Measurements from ENCODE around the gene CIB2.

Gene CIB2

DNA sequence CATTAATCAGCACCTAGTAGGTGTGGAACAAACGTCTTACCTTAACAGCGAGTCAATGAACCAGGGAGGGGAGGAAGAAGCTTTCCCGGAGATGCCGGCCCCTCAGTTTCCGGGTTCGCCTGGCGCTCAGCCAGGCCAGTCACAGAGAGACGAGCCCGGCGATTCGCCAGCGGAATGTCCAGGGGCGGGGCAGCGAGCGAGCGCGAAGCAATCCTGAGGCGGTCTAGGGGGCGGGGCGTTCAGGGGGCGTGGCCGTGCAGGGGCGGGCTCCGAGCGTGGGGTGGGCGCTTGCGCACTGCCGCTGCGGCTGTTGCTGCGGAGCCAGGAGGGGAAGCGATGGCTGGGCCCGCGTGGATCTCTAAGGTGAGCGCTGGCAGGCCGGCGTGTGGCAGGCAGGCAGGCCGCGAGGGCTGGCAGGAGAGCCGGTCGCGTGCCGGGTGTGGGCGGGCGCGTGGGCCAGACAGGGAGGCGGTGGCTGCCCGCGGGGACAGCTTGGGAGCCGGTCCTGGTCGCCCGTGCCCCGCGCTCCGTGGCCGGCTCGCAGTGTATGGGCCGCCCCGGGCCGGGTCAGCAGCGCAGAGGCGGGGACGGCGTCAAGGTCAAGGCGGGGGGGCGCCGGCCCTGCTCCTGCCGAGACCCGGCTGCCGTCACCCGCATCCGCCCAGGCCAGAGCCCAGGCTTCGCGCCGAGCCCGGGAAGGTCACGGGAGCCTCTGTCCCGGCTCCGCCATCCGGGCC, 18.0 kb upstream of the CIB2 start, which contains the start of gene IDH3A:
TSS of gene IDH3A (plus strand) at position 295 of the 737 bp plus-strand sequence. CDS start at position 337, 42 bp downstream.
- peak; percentile 82 for DNase-seq

DNA sequence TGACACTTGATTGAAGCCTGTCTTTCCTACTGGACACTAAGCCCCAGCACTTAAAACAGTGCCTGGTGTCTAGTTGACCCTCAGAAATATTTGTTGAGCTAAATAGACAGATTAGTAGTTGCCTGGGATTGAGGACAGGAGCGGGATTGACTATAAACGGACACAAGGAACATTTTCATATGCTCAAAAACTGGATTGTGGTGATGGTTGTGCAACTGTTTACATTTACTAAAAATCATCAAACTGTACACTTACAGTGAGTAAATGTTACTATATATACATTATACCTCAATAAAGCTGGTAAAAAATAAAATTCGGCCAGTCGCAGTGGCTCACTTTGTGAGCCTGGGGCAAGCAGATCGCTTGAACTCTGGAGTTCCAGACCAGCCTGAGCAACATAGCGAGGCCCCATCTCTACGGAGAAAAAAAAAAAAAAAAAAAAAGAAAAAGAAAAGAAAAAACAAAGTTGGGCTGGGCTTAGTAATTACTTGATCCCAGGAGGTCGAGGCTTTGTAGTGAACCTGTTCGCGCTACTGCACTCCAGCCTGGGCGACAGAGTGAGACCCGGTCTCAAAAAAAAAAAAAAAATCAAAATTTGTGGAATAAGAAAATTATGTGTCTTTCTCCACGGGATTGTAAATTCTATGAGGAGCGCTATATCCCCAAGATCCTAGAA, 17.3 kb upstream of the CIB2 start:
- no peak for DNase-seq

DNA sequence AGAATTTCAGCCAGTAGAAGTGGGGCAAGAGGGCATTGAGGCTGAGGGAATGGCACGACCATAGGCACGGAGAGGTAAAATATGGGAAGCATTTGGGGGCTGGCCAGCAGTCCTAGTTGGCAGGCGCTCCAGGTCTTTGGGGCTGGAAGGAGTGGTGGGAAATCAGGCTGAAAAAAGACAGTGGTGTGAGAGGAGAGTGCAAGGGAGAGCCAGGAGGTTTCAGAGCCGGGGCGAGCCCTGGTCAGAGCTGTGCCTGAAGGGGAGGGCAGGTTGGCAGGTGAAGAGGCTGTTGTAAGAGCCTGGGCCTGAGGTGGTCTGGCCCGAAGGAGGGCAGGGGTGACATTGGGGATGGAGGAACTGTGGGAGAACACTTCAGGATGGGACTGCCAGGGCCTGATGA, 16.3 kb upstream of the CIB2 start:
- DNase-seq = no peak

DNA sequence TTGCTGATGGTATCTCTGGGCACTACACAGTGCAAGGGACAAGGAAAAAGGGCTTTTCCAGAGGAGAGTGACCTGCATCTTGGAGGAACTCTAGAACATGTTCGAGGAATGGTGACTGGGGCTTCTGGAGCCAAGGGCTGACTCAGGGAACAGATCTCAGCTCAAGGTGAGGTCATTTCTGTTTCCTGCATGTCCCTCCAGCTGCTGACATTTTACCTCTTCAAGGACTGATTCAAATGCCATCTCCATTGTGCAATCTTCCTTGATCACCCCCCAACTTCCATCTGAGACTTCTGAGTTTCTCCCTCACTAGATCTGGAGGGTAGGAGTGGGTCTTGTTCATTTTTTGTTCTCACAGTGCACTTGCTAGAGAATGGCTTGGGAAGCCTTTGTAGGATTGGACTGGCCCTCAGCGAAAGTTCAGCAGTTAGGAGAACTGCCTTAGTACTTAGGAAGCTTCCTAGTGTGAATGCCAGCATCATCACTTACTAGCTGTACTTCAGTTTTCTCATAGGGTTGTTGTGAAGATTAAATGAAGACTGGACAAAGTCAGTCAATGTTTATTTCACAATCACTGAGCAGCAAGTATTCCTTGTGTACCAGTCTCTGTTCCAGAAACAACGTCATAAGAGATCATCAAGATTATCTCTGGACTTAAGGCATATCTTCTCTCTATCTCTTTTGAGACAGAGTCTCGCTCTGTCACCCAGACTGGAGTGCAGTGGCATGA, 15.3 kb upstream of the CIB2 start:
- no peak for DNase-seq

DNA sequence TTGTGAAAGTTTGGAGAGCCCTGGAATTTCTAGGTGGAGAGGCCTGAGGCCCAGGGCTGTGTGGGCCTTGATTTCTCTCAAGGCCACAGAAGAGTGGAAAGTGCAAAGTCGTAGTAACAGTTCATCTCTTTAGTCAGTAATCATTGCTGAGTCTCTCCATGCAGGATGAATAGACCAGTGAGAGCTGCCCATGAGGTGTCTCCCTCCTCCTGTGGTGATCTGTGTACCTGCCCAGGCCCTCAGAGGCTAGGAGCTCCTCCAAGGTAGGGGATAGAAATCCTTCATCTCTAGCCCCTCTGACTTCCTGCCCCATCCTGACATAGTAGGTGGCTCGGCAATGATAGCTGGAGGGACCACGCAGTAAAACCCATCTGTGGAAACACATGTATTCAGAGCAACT, 11.1 kb upstream of the CIB2 start:
- DNase-seq = no peak

DNA sequence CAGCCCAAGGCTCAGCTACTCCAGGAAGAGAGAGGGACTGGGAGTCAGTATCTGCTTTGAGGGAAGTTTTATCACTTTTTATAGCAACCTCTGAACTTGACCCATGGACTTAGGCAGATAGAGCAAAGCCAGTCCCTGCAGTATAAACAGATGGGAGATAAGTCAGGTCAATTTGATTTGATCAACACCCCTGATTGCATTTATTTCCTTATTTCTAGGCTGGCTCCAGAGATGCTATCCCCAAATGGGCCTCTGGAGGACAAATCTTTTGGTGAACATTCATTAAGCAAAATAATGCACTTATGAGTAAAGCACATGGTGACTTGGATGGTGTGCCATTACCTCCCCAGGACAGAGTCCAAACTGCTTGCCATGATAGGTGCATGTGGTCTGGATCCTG, 9.0 kb upstream of the CIB2 start:
- no peak for DNase-seq

DNA sequence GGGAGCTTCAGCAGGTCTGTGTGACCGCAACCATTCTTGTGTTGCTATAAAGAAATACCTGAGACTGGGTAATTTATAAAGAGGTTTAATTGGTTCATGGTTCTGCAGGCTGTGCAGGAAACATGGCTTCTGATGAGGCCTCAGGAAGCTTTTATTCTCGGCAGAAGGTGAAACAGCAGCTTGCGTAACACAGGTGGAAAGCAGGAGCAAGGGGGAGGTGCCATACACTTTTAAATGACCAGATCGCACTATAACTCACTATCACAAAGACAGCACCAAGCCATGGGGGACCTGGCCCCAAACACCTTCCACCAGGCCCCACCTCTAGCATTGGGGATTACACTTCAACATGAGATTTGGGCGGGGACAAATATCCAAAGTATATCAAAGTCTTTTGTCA, 8.3 kb upstream of the CIB2 start:
- no peak for DNase-seq

DNA sequence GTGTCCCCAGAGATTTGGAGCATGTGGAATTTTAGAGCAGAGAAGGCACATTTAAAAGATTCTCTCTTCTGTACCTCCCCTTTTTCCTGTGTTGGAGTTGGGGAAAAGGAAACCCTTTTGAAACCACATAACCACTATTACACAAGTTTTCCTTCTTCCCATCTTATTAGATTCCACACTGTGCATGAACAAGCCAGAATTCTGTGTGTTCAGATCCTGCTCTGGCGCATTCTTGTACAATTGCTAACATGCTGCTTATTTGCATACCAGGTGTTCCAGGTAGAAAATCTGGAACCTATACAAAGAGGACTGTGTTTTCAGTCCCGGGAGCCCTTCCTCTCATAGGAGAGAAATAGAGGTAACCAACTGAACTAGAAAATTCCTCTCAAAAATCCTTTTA, 2.6 kb upstream of the CIB2 start:
- DNase-seq = no peak

DNA sequence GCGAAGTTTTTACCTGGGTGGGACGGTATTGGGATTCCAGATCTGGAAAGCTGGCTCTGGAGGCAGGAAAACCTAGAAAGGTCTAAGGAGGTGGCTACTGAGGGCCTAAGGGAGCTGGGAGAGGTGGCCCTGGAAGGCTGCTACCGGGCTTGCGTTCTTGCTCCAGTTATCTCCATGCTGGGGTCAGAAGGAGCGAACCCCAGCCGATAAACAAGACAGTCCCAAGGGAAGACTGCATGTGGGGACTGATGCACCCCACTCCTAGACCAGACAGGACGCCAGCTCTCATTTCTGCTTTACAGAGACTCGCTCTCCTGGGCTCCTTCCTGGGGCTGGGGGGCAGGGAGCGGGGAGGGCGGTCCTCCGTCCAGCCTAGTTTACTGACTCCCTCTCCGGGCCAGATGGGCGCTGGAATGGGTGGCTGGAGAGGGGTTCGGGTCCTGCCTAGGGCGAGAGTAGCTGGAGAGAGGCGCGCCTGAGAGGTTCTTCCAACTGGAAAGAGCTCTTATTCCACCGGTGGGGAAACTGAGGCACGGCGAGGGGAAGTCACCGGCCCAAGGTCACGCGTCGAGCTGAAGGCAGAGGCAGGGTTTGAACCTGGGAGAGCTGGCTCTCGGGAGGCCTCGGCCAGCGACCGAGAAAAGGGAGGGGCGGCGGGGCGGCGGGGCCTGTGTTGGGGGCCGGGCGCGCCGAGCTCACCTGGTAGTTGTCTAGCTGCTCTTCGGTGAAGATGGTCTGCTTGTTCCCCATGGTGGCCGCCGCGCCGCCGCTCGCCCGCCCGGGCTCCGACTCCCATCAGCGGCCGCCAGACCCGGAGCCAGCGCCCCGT, 565 bp downstream of the CIB2 start:
- no peak for DNase-seq

DNA sequence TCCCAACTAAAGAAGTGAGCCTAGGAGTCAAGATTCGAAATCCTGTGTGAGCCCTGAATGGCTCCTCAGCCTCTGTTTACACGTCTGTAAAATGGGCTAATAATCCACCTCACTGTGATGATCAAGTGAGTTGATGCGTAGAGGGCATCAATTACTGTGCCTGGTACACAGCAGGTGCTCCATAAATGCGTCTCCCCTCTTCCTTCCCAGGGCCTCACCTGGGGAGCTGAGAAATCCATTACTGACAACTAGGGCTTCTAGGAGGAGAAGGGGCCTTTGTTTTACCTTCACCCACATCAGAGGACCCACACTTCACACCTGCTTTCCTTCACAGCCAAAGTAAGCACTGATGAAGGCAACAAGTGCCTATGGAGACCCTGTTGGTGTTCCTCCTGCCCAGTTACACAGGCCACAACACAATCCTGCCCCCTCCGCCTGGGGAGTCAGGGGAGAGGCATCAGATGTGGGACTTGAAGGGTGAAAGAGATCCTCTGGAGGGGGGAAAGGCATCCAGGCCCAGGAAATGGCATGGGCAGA, 1.4 kb downstream of the CIB2 start:
- no peak for DNase-seq

DNA sequence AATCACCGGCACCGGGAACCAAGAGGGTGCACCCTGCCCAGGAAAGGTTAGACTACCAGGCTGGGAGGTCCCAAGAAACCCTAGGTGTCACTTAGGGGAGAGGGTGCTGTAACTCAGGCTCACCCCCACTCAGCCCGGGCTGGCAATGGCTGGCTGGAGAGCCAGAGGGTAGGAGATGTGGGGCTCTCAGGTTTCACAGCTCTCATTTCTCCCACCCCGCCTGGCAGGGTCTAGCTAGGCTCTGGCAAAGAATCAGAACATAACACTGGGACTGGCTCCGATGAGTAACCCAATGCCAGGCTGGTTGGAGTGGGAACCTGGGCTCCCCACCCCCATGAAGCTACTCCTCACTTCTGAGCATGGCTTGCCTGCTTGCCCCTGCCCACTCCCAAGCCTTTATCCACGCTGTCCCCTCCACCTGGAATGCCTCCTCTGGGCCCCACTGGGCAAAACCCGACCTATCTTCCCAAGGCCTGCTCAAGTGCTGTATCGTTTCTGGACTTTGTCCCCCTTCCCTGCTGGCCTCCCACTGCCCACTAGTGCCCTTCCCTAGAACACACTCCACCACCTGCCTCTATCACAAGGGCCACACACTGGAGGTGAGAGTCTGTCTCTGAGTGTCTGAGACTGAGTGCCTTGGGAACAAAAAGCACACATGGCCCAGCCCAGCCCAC, 2.0 kb downstream of the CIB2 start:
- DNase-seq = no peak

DNA sequence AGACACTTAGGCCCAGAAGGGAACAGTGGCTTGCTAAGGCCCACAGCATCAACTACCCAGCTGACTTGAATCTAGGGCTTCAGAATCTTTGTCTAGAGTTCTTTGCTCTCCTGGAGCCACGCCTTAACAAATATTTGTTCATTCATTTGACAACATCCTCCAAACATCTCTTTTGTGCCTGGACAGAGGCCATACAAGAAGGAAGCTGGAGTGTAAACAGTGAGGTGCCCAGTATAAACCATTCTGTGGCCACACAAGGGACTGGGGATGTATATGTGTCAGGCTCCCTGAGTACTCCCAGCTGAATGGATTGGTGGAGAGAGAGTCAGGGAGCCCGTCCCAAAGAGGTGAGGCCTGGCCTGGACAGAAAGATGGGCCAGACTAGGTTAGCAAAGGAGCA, 3.4 kb downstream of the CIB2 start:
- DNase-seq = no peak

DNA sequence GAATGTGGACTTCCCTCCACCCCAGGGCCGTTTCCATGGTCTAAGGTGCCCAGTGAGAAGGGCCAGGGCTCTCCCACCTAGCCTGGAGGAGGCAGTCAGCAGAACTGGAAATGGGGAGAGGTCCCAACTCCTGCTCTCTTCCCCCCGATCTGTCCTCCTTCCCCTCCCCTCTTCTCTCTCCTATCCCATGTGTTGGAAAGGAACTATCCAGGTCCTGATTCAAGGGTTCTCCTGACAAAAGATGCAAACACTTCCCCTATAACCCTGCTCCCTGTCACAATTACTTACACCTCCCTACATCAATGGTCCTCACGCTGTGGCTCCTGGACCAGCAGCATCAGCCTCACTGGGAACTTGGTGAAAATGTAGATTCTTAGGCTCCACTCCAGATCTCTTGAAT, 6.0 kb downstream of the CIB2 start:
- no peak for DNase-seq

DNA sequence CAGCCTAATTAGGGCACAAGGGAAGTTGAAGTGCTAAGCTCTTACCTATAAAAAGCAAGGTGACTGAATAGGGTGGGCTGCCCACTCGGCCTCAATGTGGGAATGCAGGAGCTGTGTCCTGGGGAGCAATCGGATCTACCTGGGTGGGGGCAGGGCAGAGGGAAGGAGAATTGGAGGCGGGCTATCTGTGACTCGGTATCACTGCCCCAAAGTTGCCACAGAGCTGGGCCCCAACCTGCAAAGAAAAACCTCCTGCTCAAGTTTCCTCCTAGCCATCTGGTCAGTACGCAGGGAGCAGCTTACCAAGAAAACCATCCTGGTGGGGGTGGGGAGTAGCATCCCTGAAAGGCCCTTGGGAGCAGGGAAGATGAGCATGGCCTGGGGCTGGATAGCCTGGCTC, 10.7 kb downstream of the CIB2 start:
- no peak for DNase-seq

DNA sequence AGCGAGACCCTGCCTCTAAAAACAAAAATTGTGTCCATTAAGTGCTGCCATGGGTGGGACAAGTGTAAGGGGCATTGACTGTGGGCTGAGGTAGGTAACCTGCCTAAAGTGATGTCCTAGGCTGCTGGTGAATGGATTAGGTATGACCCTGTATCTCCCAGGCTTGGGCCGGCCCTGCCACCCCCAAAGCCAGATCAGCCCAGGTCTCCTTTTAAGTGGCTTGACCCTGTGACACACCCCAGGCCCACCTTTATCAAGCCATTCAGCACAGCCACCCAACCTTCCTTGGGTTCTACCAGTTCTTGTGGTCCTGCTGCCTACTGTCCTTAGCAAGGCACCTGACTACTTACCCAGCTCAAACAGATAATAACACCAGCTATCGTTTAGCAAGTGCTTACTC, 18.7 kb downstream of the CIB2 start:
- DNase-seq = no peak

DNA sequence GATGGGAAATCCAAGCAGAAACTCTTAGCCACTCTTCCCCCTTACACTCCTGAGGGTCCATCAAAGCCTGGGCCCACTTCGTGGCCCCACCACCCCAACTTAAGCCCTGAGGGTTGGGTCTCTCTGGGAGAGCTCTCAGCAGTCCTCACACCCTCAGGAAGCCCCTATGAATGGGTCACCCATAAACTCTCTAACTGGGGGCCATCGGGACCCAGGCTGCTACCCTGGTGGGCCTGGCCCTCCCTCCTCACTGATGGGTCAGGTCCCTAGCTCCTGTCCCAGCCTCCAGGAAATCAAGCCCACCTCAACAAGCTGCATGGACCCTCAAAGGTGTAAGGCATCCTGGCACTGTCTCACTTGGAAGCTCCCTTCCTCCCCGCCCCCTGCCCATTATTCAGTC, 19.5 kb downstream of the CIB2 start:
- DNase-seq = no peak

DNA sequence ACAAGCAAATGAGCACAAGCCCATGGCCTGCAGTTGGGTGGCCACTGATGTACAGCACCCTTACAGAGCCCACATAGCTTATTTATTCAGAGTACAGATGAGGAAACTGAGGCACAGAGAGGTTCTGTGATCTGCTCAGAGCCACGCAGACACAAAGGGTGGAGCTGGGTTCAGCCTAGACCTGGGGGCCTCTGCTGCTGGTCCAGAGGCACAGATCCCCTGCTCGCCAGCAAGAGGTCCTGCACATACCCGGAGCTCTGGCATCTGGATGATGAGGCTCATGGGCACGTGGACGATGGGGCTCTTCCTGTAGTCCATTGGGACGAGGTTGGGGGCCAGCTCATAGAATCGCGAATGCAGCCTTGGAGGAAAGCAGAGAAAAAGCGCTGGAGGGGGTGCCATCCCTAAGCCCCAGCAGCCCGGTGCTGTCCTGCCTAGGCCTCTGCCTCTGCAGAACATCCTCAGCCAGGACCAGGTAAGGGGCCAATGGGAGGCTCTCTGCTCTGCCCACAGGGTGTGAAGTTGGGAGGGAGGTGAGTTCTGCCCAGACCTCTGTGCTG, 20.2 kb downstream of the CIB2 start:
- no peak for DNase-seq

DNA sequence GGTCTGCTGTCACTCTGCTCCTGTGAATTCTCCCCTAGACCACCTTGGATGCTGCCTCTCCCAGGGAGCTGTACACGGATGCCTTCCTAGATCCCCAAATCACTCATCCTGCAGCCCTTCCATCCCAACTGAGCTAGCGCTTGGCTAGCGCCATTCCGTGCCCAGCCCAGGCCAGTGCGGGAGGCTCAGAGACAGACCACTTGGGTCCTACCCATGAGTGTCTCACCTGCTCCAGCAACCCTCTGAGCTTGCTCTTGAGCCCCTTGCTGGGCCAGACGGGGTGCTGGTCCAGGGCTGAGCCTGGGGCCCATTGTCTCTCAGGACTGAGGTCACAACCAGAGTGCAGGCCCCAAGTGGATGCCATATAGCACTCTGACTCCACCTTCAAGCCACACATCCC, 21.1 kb downstream of the CIB2 start:
- no peak for DNase-seq

DNA sequence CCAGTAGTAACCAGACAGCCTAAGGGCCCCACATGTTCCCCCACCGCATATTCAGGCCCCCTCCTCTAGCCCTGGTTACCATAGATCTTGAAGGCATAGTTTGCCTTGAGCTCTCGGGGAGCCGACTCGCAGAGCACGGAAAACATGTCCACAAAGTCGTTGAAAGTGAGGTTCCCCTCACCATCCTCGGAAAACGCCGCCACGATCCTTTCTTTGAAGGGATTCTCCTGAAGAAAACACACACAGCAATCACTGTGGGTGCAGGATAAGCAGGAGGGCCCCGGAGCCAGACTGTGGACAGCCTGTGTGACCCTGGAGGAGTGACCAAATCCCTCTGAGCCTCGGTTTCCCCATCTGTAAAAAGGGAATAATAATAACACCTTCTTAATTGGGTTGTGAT, 22.1 kb downstream of the CIB2 start:
- no peak for DNase-seq

DNA sequence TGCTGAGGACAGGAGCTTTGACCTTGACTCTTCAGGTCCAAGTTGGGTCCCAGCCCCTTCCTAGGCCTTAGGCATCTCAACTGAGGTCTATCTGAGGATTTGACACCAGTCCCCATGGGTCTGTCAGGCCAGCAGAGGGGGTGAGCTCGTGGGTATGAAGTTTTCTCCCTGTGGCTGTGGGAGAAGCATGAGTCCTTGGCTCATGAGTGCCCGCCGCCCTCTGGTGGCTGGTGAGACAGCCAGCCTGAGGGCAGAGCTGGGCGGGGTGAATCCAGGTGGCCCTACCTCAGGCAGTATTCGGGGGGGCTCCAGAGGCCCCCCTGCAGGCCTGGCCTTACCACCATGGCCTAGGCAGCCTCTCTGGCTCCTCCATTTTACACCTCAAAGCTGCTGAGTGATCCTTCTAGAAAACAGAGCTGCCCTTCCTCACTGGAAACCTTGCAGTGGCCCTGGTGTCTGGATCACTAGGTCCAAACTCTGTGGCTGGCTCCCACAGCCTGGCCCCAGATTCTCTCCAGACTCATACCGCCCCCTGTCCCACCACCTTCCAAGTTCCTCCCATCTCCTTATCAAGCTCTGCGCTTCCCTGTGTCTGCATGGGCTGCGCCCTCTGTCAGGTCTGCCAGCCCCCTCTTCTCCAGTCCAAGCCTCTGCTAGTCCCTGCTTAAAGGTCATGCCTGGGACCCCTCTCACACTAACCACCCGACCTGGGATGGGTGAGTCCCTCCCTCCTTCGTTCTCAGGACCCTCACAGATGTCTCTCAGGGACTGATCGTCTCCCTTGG, 22.8 kb downstream of the CIB2 start:
- peak; percentile 27 for DNase-seq

DNA sequence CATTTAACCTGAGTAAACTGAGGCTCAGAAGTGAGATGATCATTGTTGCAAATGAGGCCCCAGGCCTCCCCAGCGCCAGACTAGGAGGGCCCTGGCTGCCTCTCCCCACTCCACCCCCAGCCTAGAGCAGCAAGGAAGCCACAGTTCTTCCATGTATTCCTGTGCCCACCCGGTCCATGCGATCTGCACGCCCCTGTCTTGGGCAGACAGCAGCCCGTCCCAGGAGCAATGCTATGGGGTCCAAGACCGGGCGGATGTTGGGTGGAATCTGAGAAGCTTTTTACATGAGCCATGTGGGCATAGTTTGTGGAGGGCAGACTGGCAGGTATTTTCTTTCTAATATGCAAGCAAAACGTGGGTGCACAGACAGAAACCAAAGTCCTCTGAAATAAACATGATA, 23.8 kb downstream of the CIB2 start:
- no peak for DNase-seq
